NT2/D1 (cell line): ENCODE results near the gene PRMT7.

Source experiments
- DNase-seq: peaks from one replicate; pipeline ENCODE4 v3.0.0-alpha.2; 2011; ENCODE audit warnings: low read depth, low spot score
- H3K27me3 ChIP-seq: 2 replicates; pipeline ENCODE4 v1.6.0; 2011; ENCODE audit warnings: mild to moderate bottlenecking; ENCODE audit not compliant: insufficient read length, insufficient read depth
- H3K36me3 ChIP-seq: 2 replicates; pipeline ENCODE4 v1.6.1; 2011; ENCODE audit warnings: mild to moderate bottlenecking, low read length, mixed read lengths; ENCODE audit not compliant: insufficient read depth, insufficient read length
- H3K4me1 ChIP-seq: 2 replicates; pipeline ENCODE4 v1.5.1; 2011; ENCODE audit not compliant: insufficient read depth, insufficient read length
- H3K4me3 ChIP-seq: 2 replicates; pipeline ENCODE4 v1.5.1; 2011; ENCODE audit warnings: low read depth; ENCODE audit not compliant: insufficient read length
- H3K9ac ChIP-seq: 2 replicates; pipeline ENCODE4 v1.6.0; 2011; ENCODE audit warnings: low read depth; ENCODE audit not compliant: insufficient read length
- H3K9me3 ChIP-seq: 2 replicates; pipeline ENCODE4 v1.5.1; 2011; ENCODE audit warnings: mild to moderate bottlenecking, low read length; ENCODE audit not compliant: insufficient read depth
- SUZ12 ChIP-seq: IDR thresholded peaks from 2 replicates; pipeline ENCODE4 v1.6.1; 2011; ENCODE audit not compliant: insufficient read length, insufficient read depth; ENCODE audit errors: extremely low read depth
- YY1 ChIP-seq: IDR thresholded peaks from 2 replicates; pipeline ENCODE4 v1.6.1; 2011; ENCODE audit not compliant: insufficient read length, insufficient read depth
- ZNF274 ChIP-seq: IDR thresholded peaks from 2 replicates; pipeline ENCODE4 v1.6.1; 2011; ENCODE audit warnings: mild to moderate bottlenecking, low read depth, low read length

PRMT7 gene

DNA sequence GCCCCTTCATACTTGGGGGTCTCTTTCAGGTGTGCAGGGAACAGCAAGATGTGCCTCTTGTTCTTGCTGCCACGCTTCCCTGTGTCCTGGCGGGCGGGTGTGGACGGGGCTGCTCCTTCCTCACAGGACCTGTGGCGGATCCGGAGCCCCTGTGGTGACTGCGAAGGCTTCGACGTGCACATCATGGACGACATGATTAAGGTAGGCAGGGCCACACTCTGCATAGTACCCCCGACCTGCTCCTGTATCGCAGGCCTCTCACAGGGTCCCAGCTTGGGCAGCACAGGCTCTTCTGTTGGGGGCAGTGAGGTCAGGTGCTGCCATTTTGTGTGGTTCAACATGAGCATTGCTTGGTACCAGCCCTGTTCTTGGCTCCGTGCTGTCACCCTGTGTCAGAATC, 42.5 kb downstream of the PRMT7 start:
- Histone ChIP-seq H3K9ac (no peak overlapping the region), H3K4me1 (peaks cover 3% of the 10 kb centered on the region), H3K9me3 (no peaks in the 10 kb centered on the region), H3K36me3 (peaks cover 97% of the 10 kb centered on the region), H3K27me3 (no peaks in the 10 kb centered on the region), H3K4me3 (no peak overlapping the region)
- no peak for DNase-seq
- TF ChIP-seq ZNF274 (no peak), SUZ12 (no peak), YY1 (no peak)

DNA sequence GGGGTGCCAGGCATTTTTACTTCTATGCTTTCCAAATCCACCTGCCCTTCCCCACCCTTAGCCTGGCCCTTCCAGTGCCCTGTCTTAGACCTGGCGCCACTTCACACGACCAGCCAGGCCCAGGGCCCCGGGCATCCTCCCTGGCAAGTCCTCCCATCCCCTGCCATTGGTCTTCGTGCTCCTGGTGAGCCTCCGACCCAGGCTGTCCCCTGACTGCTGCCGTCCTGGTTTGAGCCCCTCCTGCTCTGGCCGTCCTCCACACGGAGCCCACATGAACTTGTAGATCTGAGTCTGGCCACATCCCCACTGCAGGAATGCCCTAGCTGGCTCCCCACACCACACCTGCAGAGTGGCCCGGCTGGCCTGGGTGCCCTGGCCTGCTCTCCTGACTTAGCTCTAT, 44.0 kb downstream of the PRMT7 start:
- no peak overlapping the region for H3K9ac ChIP-seq
- DNase-seq = no peak
- TF ChIP-seq YY1 (no peak), SUZ12 (no peak), ZNF274 (no peak)
- H3K4me3 ChIP-seq = no peak overlapping the region
- peaks cover 97% of the 10 kb centered on the region for H3K36me3 ChIP-seq
- peaks cover 3% of the 10 kb centered on the region for H3K4me1 ChIP-seq
- H3K27me3 ChIP-seq = no peaks in the 10 kb centered on the region
- no peaks in the 10 kb centered on the region for H3K9me3 ChIP-seq

DNA sequence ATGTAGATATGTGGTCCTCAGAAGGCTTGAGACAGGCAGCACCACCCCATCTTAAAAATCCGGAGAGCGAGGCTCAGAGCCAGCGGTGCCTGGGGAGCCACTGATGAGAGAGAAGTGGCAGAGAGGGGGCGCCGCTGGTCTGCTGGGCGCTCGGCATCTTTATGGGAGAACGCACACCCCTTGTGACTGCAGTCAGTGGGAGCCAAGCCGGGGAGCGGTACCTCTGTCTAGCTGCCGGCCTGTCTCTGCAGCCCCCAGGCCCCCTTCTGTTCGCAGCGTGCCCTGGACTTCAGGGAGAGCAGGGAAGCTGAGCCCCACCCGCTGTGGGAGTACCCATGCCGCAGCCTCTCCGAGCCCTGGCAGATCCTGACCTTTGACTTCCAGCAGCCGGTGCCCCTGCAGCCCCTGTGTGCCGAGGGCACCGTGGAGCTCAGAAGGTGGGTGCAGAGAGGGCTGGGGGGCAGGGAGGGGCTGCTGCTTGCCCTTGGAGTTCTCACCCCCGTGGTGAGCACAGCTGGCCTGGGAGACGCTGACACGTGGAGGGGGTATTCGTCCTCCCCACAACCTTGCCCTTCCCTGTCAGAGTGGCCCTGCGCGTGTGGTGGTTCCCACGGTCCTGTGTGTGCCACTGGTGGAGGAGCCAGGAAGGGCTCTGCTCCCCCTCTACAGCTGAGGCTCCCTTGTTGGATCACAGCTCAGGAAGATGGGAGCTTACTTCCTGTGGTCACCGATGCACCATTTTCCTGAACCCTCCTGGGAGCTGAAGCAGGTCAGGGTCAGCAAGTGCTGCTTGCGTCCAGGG, 44.8 kb downstream of the PRMT7 start:
- no peak overlapping the region for H3K9ac ChIP-seq
- no peaks in the 10 kb centered on the region for H3K27me3 ChIP-seq
- no peak overlapping the region for H3K4me3 ChIP-seq
- no peak for DNase-seq
- TF ChIP-seq YY1 = no peak
- H3K36me3 ChIP-seq = peaks cover 96% of the 10 kb centered on the region
- peaks cover 3% of the 10 kb centered on the region for H3K4me1 ChIP-seq
- H3K9me3 ChIP-seq = no peaks in the 10 kb centered on the region

DNA sequence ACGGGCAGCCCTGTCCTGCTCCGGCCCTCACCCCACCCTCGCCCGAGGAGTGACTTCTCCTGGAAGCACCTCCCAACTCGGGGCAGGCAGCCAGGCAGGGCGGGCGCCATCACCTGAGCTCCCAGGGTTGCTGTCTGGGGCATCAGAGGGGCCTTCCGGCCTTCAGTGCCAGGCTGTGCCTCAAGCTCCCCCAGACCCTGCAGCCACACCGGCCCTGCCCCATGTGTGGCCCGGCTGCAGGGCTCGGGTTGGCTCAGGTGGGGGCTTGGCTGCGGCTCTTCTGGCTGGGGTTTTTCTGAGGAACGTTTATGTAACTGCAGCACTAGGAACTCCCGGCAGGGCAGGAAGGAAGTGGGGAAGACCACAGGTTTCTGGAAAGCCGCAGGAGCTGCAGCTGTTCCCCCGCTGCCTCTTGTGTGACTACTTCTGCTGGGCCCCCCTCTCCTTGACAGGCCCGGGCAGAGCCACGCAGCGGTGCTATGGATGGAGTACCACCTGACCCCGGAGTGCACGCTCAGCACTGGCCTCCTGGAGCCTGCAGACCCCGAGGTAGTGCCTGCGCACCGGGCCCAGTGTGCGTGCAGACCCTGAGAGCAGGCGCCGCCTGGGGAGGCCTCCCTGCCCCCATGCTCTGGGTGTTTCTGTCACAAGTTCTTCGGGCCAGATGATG, 45.6 kb downstream of the PRMT7 start:
- Histone ChIP-seq H3K36me3 (peaks cover 94% of the 10 kb centered on the region), H3K9me3 (no peaks in the 10 kb centered on the region), H3K27me3 (no peaks in the 10 kb centered on the region), H3K4me3 (no peak overlapping the region), H3K9ac (no peak overlapping the region), H3K4me1 (peaks cover 3% of the 10 kb centered on the region)
- no peak for DNase-seq
- TF ChIP-seq SUZ12 (no peak), YY1 (no peak), ZNF274 (no peak)

DNA sequence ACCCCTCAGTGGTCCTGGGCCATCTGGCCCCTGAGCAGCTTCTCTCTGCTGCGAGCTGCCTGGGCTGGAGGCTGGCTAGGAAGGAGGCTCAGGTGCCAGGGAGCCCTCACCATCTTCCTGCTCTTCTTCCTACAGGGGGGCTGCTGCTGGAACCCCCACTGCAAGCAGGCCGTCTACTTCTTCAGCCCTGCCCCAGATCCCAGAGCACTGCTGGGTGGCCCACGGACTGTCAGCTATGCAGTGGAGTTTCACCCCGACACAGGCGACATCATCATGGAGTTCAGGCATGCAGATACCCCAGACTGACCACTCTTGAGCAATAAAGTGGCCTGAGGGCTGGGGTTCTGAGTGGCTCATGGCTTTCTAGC, 46.1 kb downstream of the PRMT7 start:
- TF ChIP-seq SUZ12 (no peak), YY1 (no peak)
- peaks cover 89% of the 10 kb centered on the region for H3K36me3 ChIP-seq
- H3K4me1 ChIP-seq = peaks cover 3% of the 10 kb centered on the region
- H3K9me3 ChIP-seq = no peaks in the 10 kb centered on the region
- no peak for DNase-seq
- no peak overlapping the region for H3K4me3 ChIP-seq
- no peak overlapping the region for H3K9ac ChIP-seq
- no peaks in the 10 kb centered on the region for H3K27me3 ChIP-seq

DNA sequence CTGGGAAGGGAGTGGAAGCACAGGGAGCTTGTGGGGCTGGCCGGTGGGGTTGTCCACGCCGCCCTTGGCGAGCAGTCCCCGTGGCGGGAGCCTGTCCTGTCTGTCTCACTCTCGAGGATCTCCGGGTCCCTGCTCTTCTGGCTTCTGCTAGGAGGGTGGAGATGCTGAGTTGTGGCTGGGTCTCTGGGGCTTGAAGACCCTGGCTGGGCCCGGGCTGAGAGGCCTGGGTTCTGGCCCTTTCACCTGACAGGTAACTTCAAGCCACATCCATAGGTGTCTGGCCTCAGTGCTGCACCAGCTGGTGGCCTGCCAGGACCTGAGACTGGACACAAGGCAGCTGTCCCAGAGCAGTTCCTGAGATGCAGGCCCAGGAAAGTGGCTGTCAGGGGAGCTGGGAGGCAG, 46.7 kb downstream of the PRMT7 start:
- H3K9ac ChIP-seq = no peak overlapping the region

GRCh38 chr16:68357923-68358322, 47.1 kb downstream of the PRMT7 start:
- no peaks in the 10 kb centered on the region for H3K27me3 ChIP-seq
- peaks cover 81% of the 10 kb centered on the region for H3K36me3 ChIP-seq
- TF ChIP-seq SUZ12 (no peak), ZNF274 (no peak), YY1 (no peak)
- no peaks in the 10 kb centered on the region for H3K9me3 ChIP-seq
- peaks cover 3% of the 10 kb centered on the region for H3K4me1 ChIP-seq
- H3K9ac ChIP-seq = no peak overlapping the region
- H3K4me3 ChIP-seq = no peak overlapping the region
- DNase-seq = no peak

More for the DNA sequence above, 46.7 kb downstream of the PRMT7 start:
- Histone ChIP-seq H3K27me3 (no peaks in the 10 kb centered on the region), H3K4me3 (no peak overlapping the region), H3K36me3 (peaks cover 85% of the 10 kb centered on the region), H3K9me3 (no peaks in the 10 kb centered on the region), H3K4me1 (peaks cover 3% of the 10 kb centered on the region)
- no peak for DNase-seq
- no peak for TF ChIP-seq ZNF274
- TF ChIP-seq YY1 = no peak
- no peak for TF ChIP-seq SUZ12
